ENCODE data around the gene NDST3.
"Not testable (repeated sequence)": the region's sequence is repeated elsewhere in the genome, so short reads cannot be mapped to it uniquely, and the experiment has no call there.

Gene NDST3

GRCh38 chr4:118235566-118236120 is 201.4 kb downstream of the NDST3 start:
- Histone ChIP-seq H3K27me3 (no peaks in the 10 kb centered on the region), H3K9me3 (replicated peaks in 1 of 11) (no peaks in the 10 kb centered on the region), H3K4me1 (no peaks in the 10 kb centered on the region), H3K9ac (no peak overlapping the region), H3K36me3 (no peaks in the 10 kb centered on the region), H4K20me1 (no peaks in the 10 kb centered on the region), H3K27ac (no peak overlapping the region), H3K4me3 (no peak overlapping the region), H3K4me2 (no peak overlapping the region)
- TF ChIP-seq Cebpa-rat (IDR thresholded peaks at IDR 0.05): no peak

DNA sequence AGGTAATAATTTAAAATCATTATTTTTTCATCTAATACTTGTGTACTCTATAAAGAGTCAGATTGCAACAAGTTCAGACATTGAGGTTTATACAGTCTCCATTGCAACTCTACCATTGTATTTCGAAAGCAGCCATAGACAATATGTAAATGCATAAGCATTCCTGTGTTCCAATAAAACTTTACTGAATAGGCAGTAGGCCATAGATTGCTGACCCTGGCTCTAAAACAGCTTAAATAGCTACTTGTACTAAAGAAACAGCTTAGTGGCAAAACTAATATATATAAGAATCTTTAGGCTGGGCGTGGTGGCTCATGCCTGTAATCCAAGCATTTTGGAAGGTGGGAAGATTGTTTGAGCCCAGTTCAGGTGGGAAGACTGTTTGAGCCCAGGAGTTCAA is 203.2 kb downstream of the NDST3 start:
- Histone ChIP-seq H3K27ac (no peak overlapping the region), H3K4me3 (no peak overlapping the region), H3K9me3 (replicated peaks in 1 of 11) (no peaks in the 10 kb centered on the region), H3K36me3 (no peaks in the 10 kb centered on the region), H3K4me1 (no peaks in the 10 kb centered on the region), H4K20me1 (no peaks in the 10 kb centered on the region), H3K9ac (no peak overlapping the region), H3K27me3 (no peaks in the 10 kb centered on the region), H3K4me2 (no peak overlapping the region)
- TF ChIP-seq Cebpa-rat (IDR thresholded peaks at IDR 0.05): no peak

DNA sequence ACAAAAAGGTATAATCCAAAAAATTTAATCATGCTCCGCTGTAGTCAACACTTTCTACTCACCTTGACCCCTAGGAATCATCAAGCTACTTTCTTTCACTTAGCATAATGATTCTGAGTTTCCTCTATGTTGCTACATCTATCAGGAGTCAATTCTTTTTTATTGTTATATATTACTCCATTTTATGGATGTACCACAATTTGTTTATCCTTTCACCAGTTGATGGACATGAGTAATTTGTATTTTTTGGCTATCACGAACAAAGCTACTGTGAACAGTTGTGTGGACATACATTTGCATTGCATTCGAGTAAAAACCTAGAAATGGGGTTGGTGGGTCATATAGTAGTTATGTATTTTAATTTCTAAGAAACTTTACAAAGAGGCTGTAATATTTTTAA is 215.6 kb downstream of the NDST3 start:
- peaks cover 0 to 6% (median 3%) of the 10 kb centered on the region in 11 experiments; a peak in 4 of 22 replicates for H3K9me3 ChIP-seq (replicated peaks in 1 of 11)

DNA sequence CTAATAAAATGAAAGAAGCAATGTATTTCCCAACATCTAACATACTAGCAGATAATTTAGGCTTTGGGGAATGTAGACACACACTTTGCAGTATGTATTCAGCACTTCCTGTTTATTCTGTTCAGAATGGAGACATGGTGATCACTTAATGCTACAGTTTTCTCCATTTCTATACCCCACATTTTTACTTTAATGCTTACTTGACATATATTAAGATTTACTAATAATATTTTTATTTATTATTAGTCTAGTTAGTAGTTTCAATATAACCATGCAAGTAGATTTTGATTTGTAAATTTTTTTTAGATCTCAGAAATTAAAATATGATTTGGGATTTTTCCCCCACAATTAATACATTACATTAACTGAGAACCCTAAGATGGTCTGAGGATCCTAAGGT is 220.1 kb downstream of the NDST3 start:
- TF ChIP-seq Cebpa-rat (IDR thresholded peaks at IDR 0.05): no peak
- Histone ChIP-seq H3K9ac (no peak overlapping the region), H3K36me3 (no peaks in the 10 kb centered on the region), H3K27ac (no peak overlapping the region), H3K9me3 (replicated peaks in 1 of 11) (peaks cover 0 to 6% (median 3%) of the 10 kb centered on the region in 11 experiments; a peak in 4 of 22 replicates), H3K4me2 (no peak overlapping the region), H4K20me1 (no peaks in the 10 kb centered on the region), H3K4me1 (no peaks in the 10 kb centered on the region), H3K4me3 (no peak overlapping the region), H3K27me3 (no peaks in the 10 kb centered on the region)

More for the DNA sequence above, 215.6 kb downstream of the NDST3 start:
- no peak for TF ChIP-seq Cebpa-rat (IDR thresholded peaks at IDR 0.05)
- Histone ChIP-seq H3K4me1 (no peaks in the 10 kb centered on the region), H4K20me1 (no peaks in the 10 kb centered on the region), H3K9ac (no peak overlapping the region), H3K36me3 (no peaks in the 10 kb centered on the region), H3K4me3 (no peak overlapping the region), H3K4me2 (no peak overlapping the region), H3K27me3 (no peaks in the 10 kb centered on the region), H3K27ac (no peak overlapping the region)

DNA sequence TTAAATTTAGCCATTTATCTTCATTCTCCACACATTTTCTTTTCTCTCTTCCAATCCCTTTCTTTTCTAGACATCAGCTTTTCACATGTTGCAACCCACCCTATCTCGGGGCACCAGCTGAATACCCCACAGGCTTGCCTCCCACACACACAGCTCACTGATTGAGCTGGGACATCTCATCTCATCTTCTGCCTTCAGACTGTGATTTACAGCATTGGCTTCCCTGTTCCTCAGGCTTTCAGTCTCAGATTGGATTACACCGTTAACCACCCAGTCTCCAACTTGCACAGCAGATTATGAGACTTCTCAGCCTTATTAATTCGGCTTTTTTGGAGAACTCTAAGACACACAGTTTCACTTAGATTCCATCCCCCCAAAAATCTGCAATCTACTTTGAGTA is 224.8 kb downstream of the NDST3 start:
- no peak overlapping the region for H3K4me3 ChIP-seq
- H3K27me3 ChIP-seq: no peaks in the 10 kb centered on the region
- no peak overlapping the region for H3K27ac ChIP-seq
- H3K9ac ChIP-seq: no peak overlapping the region
- no peaks in the 10 kb centered on the region for H3K36me3 ChIP-seq
- peaks cover 0 to under 1% (median 0%) of the 10 kb centered on the region in 11 experiments; a peak in 2 of 22 replicates for H3K9me3 ChIP-seq (replicated peaks in 1 of 11)
- no peak overlapping the region for H3K4me2 ChIP-seq
- H3K4me1 ChIP-seq: no peaks in the 10 kb centered on the region
- no peaks in the 10 kb centered on the region for H4K20me1 ChIP-seq
- TF ChIP-seq Cebpa-rat (IDR thresholded peaks at IDR 0.05): no peak

DNA sequence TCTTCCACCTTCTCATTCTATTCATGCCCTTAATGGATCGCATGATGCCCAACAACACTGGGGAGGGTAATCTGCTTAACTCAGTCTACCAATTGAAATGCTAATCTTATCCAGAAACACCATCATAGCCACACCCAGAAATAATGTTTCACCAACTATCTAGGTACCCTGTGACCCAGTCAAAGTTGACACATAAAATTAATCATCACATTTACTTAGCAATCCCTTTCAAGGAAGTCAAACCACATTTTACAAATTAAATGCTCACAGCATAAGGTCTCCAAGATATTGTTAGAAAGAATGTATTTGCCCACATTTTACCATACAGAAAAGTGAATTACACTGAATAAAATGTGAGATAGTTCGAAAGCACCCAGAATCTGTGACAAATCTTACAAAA is 226.0 kb downstream of the NDST3 start:
- Histone ChIP-seq H3K9ac (no peak overlapping the region), H3K36me3 (no peaks in the 10 kb centered on the region), H3K4me2 (no peak overlapping the region), H3K27me3 (no peaks in the 10 kb centered on the region), H3K27ac (no peak overlapping the region), H3K4me1 (no peaks in the 10 kb centered on the region), H3K4me3 (no peak overlapping the region), H3K9me3 (replicated peaks in 1 of 11) (peaks cover 7 to 13% (median 10%) of the 10 kb centered on the region in 11 experiments), H4K20me1 (no peaks in the 10 kb centered on the region)
- TF ChIP-seq Cebpa-rat (IDR thresholded peaks at IDR 0.05): no peak

- Histone ChIP-seq H3K27me3 (no peaks in the 10 kb centered on the region), H4K20me1 (no peaks in the 10 kb centered on the region), H3K27ac (no peak overlapping the region), H3K9me3 (replicated peaks in 1 of 11) (peaks cover 13 to 22% (median 16%) of the 10 kb centered on the region in 11 experiments), H3K36me3 (no peaks in the 10 kb centered on the region), H3K4me3 (no peak overlapping the region), H3K4me1 (no peaks in the 10 kb centered on the region), H3K9ac (no peak overlapping the region), H3K4me2 (no peak overlapping the region)
- no peak for TF ChIP-seq Cebpa-rat (IDR thresholded peaks at IDR 0.05)
Observed at GRCh38 chr4:118264096-118264495, 229.8 kb downstream of the NDST3 start.

DNA sequence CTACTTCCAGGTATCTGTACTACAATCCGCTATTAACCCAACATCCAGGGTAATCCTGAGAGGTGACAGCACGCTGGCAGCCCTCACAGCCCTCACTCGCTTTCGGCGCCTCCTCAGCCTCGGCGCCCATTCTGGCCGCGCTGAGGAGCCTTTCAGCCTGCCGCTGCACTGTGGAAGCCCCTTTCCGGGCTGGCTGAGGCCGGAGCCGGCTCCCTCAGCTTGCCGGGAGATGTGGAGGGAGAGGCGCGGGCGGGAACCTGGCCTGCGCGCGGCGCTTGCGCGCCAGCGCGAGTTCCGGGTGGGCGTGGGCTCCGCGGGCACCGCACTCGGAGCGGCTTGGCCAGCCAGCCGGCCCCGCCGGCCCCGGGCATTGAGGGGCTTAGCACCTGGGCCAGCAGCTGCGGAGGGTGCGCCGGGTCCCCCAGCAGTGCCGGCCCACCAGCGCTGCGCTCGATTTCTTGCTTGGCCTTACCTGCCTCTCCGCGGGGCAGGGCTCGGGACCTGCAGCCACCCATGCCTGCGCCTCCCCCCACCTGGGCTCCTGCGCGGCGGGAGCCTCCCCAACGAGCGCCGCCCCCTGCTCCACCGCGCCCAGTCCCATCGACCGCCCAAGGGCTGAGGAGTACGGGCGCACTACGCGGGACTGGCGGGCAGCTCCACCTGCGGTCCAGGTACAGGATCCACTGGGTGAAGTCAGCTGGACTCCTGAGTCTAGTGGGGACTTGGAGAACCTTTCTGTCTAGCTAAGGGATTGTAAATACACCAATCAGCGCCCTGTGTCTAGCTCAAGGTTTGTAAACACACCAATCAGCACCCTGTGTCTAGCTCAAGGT is 231.2 kb downstream of the NDST3 start:
- H4K20me1 ChIP-seq: no peaks in the 10 kb centered on the region
- H3K9ac ChIP-seq: no peak overlapping the region
- no peak overlapping the region for H3K4me2 ChIP-seq
- TF ChIP-seq Cebpa-rat (IDR thresholded peaks at IDR 0.05): no peak
- no peaks in the 10 kb centered on the region for H3K27me3 ChIP-seq
- H3K27ac ChIP-seq: no peak overlapping the region
- peaks cover 13 to 22% (median 16%) of the 10 kb centered on the region in 11 experiments for H3K9me3 ChIP-seq (replicated peaks in 1 of 11)
- H3K36me3 ChIP-seq: no peaks in the 10 kb centered on the region
- no peak overlapping the region; a peak in 1 of 20 replicates for H3K4me3 ChIP-seq
- no peaks in the 10 kb centered on the region for H3K4me1 ChIP-seq

GRCh38 chr4:118266145-118266496 is 231.8 kb downstream of the NDST3 start:
- H3K27ac ChIP-seq, H3K36me3 ChIP-seq, H4K20me1 ChIP-seq, H3K4me3 ChIP-seq, H3K4me2 ChIP-seq, H3K4me1 ChIP-seq, H3K9ac ChIP-seq, H3K27me3 ChIP-seq: not testable (repeated sequence)
- peaks cover 13 to 22% (median 16%) of the 10 kb centered on the region in 11 experiments for H3K9me3 ChIP-seq (replicated peaks in 1 of 11)

GRCh38 chr4:118268780-118269179 is 234.5 kb downstream of the NDST3 start:
- Histone ChIP-seq H3K4me1 (no peaks in the 10 kb centered on the region), H3K9me3 (replicated peaks in 1 of 11) (peaks cover 13 to 22% (median 16%) of the 10 kb centered on the region in 11 experiments), H3K27ac (no peak overlapping the region), H3K36me3 (no peaks in the 10 kb centered on the region), H3K4me3 (no peak overlapping the region), H3K27me3 (no peaks in the 10 kb centered on the region), H4K20me1 (no peaks in the 10 kb centered on the region), H3K9ac (no peak overlapping the region), H3K4me2 (no peak overlapping the region)
- no peak for TF ChIP-seq Cebpa-rat (IDR thresholded peaks at IDR 0.05)
